Breast epithelium (tissue), 3 donors: ENCODE data around the gene RNF150.

ENCODE experiments used
- POLR2A ChIP-seq: fragments of 450-650 bp; IDR thresholded peaks from one replicate; pipeline ENCODE4 v1.6.1; 2016; ENCODE audit warnings: antibody characterized with exemption, mild to moderate bottlenecking, moderate library complexity
- TF ChIP-seq, protein P1 (sequence below), 3 donors: fragments of 450-650 bp; IDR thresholded peaks; one replicate each; pipeline ENCODE4 v1.5.1; 2016 to 2017; ENCODE audit warnings: antibody characterized with exemption in 3 of 3, mild to moderate bottlenecking in 3 of 3, moderate library complexity in 3 of 3

DNA sequence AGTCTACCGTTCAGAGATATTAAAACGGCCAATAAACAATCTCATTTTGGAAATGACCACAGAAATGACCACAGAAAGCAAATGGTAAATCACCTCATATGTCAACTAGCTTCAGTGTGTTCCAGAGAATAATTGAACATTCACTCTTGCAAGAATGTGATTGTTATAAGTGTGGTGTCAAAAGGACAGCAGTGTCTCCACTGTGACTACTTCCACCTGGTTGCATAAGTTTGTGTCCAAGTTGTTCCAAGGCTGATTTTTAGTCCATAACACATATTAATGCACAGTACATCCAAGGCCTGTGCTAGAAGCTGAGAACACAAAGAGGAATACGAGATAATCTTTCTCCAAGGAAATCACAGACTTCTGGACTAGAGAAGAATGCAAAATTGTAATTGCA is 37.4 kb upstream of the RNF150 start:
- TF ChIP-seq, protein P1, sequence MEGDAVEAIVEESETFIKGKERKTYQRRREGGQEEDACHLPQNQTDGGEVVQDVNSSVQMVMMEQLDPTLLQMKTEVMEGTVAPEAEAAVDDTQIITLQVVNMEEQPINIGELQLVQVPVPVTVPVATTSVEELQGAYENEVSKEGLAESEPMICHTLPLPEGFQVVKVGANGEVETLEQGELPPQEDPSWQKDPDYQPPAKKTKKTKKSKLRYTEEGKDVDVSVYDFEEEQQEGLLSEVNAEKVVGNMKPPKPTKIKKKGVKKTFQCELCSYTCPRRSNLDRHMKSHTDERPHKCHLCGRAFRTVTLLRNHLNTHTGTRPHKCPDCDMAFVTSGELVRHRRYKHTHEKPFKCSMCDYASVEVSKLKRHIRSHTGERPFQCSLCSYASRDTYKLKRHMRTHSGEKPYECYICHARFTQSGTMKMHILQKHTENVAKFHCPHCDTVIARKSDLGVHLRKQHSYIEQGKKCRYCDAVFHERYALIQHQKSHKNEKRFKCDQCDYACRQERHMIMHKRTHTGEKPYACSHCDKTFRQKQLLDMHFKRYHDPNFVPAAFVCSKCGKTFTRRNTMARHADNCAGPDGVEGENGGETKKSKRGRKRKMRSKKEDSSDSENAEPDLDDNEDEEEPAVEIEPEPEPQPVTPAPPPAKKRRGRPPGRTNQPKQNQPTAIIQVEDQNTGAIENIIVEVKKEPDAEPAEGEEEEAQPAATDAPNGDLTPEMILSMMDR (IDR thresholded peaks at IDR 0.05), result no peak
- no peak for TF ChIP-seq POLR2A
